WERI-Rb-1 (cell line): ENCODE measurements around the gene GALNT15.

ENCODE experiments used
- DNase-seq: peaks from one replicate; pipeline ENCODE4 v3.0.0-alpha.2; 2020
- H3K27ac ChIP-seq: fragments of 250-450 bp; sonication (Bioruptor Pico); 2 replicates; pipeline ENCODE4 v1.5.1; 2020; ENCODE audit warnings: mild to moderate bottlenecking, moderate library complexity
- H3K27me3 ChIP-seq: fragments of 250-450 bp; sonication (Bioruptor Pico); 2 replicates; pipeline ENCODE4 v1.5.1; 2021; ENCODE audit warnings: mild to moderate bottlenecking, low read depth, moderate library complexity; ENCODE audit not compliant: insufficient read depth, severe bottlenecking
- H3K36me3 ChIP-seq: fragments of 250-450 bp; sonication (Bioruptor Pico); 2 replicates; pipeline ENCODE4 v1.5.1; 2020; ENCODE audit warnings: mild to moderate bottlenecking, moderate library complexity
- H3K4me3 ChIP-seq: 2 replicates; pipeline ENCODE4 v1.5.1; 2011; ENCODE audit warnings: low read depth, mild to moderate bottlenecking, control low read depth, low read length
- H3K9me3 ChIP-seq: fragments of 250-450 bp; sonication (Bioruptor Pico); 2 replicates; pipeline ENCODE4 v1.5.1; 2021; ENCODE audit warnings: mild to moderate bottlenecking, moderate library complexity; ENCODE audit not compliant: severe bottlenecking
- CTCF ChIP-seq: IDR thresholded peaks from 2 replicates; pipeline ENCODE4 v1.5.1; 2011; ENCODE audit warnings: low read depth, mild to moderate bottlenecking, control low read depth, inconsistent platforms, low read length

Gene GALNT15

GRCh38 chr3:16140116-16140893, 34.2 kb upstream of the GALNT15 start:
- TF ChIP-seq CTCF = no peak
- Histone ChIP-seq H3K27me3 (no peaks in the 10 kb centered on the region), H3K9me3 (peaks cover 19% of the 10 kb centered on the region), H3K4me3 (no peak overlapping the region), H3K27ac (no peak overlapping the region), H3K36me3 (no peaks in the 10 kb centered on the region)
- no peak for DNase-seq

- H3K36me3 ChIP-seq = no peaks in the 10 kb centered on the region
- H3K27ac ChIP-seq = no peak overlapping the region
- no peak for DNase-seq
- TF ChIP-seq CTCF = no peak
- H3K9me3 ChIP-seq = peaks cover 19% of the 10 kb centered on the region
- H3K4me3 ChIP-seq = no peak overlapping the region
- H3K27me3 ChIP-seq = no peaks in the 10 kb centered on the region
Measured at GRCh38 chr3:16140894-16141285, 33.6 kb upstream of the GALNT15 start.

- H3K27me3 ChIP-seq = no peaks in the 10 kb centered on the region
- no peak for DNase-seq
- no peak for TF ChIP-seq CTCF
- no peak overlapping the region for H3K4me3 ChIP-seq
- H3K36me3 ChIP-seq = no peaks in the 10 kb centered on the region
- no peak overlapping the region for H3K27ac ChIP-seq
- peaks cover 16% of the 10 kb centered on the region for H3K9me3 ChIP-seq
Measured at GRCh38 chr3:16142350-16143025, 32.0 kb upstream of the GALNT15 start.

GRCh38 chr3:16143861-16144447, 30.5 kb upstream of the GALNT15 start:
- H3K36me3 ChIP-seq = no peaks in the 10 kb centered on the region
- no peak for TF ChIP-seq CTCF
- no peak overlapping the region for H3K4me3 ChIP-seq
- no peak overlapping the region for H3K27ac ChIP-seq
- peaks cover 16% of the 10 kb centered on the region for H3K9me3 ChIP-seq
- DNase-seq = no peak
- H3K27me3 ChIP-seq = no peaks in the 10 kb centered on the region

- H3K9me3 ChIP-seq = peaks cover 16% of the 10 kb centered on the region
- no peak overlapping the region for H3K4me3 ChIP-seq
- no peaks in the 10 kb centered on the region for H3K36me3 ChIP-seq
- TF ChIP-seq CTCF = no peak
- H3K27ac ChIP-seq = no peak overlapping the region
- no peak for DNase-seq
- H3K27me3 ChIP-seq = no peaks in the 10 kb centered on the region
Measured at GRCh38 chr3:16145176-16145575, 29.3 kb upstream of the GALNT15 start.
